GM04503 (cell line): ENCODE results near the gene MED22.

Source experiments
- DNase-seq: peaks from one replicate; pipeline ENCODE4 v3.0.0-alpha.2; 2012; ENCODE audit warnings: low read depth

The MED22 gene

DNA sequence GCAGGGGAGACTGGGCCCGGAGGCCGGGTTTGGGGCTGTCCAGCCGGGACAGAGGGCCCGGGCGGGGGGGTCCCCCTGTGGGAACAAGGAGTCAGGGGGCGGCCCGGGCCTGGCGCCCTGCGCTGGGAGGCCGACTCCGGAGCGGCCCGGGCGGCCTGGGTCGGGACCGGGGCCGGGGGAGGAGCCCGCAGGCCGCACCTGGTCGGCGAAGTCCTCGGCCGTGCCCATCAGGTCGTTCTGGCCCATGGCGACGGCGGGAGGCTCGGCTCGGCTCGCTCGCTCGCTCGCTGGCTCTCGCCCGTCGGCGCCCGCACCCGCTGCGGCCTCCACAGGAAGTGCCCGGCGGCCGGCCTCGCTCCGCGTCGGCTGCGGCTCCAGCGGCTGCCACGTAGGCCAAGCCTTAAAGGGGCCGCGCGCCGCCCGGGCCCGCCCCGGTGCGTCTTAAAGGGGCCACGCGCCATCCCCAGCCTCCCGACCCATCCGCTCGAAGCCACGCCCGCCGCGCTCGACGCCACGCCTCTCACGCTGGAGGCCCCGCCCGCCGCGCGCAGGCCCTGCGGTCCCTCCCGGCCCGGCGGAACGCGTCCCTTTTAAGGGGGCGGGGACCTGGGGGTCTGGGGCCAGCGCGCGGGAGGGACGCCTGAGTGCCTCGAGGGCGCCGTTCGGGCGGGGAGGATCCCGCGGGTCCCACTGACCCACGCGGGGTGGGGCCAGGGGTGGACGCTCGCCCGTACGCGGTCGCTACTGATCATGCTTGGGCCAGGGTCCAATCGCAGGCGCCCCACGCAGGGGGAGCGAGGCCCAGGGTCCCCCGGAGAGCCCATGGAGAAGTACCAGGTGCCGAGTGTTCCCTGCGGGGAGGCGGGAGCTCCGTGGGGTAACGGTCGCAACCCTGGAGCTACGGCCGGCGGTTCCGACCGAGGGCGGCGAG is 28.1 kb upstream of the MED22 start, which contains the start of the genes STKLD1 and SURF4:
STKLD1 (plus strand) TSS at position 643 of the 931 bp plus-strand sequence; CDS start at position 751, 108 bp downstream.
SURF4 (minus strand) TSS at position 337 of the 931 bp plus-strand sequence; CDS start at position 246, 91 bp downstream.
- peak; percentile 47 for DNase-seq

DNA sequence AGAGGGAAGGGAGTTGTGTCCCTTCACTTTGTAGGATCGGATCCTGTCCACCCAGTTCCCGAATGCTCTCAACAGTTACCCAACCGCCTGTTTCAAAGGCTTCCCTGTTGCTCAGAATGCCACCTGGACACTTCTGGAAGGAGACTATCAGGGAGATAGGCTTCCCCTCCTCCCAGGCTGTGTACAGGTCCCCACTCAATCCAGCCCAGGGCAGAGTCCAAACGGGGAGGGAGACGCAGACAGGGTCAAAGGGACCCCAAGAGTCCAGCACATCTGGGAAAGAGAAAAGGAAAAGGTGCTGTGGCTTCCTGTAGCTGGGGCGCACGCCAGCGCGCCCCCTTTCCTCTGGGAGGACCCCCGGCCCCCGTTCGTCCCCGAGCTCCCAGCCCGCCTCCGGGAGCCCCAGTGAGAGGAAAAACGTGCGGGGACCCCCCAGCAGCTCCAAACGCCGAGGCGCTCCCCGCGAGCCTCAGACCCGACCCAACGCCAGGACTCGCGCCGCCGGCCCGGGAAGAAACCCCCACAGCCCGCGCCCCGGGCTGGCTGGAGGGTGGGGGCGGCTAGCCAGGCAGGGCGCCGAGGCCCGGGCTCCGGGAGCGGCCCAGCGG is 27.3 kb upstream of the MED22 start:
- no peak for DNase-seq

DNA sequence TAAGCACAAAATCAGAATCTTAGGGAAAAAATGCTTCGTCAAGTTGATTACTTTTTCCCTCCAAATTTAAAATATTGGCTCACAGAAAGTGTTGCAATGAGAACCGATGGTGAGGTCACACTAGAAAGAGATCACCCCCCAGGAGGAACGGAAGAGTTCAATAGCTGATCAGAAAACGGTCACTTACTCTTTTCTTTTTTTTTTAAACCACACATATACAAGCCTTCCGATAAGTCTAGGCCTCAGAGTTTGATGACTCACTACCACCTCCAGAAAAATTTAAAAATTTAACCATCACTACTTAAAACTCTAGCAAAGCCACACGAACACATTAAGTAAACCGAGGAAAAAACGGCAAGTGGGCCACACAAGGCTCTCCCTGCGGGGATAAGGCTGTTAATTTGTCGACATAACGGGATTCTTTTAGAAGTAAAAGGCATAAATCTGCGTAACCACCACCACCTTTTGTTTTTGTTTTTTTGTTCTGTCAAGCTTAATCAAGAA is 26.7 kb upstream of the MED22 start:
- no peak for DNase-seq

DNA sequence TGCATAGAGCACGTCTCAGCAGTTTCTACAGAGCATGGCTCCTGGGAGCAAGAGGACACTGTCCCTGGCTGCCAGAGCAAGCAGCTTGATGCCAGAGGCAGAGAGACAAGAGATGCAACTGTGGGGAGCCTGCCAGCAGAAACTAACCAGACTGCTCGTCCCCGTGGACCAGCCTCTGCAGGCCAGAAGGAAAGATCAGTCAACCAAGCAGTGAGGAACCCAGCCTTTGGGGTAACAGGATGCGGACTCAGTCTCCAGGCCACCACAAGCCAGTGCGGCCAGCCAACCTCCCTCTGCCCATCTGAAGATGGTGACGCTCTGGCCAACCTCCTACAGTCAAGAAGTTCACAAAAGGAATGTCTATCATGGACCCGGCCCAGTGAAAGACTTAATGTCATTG is 24.2 kb upstream of the MED22 start:
- no peak for DNase-seq

DNA sequence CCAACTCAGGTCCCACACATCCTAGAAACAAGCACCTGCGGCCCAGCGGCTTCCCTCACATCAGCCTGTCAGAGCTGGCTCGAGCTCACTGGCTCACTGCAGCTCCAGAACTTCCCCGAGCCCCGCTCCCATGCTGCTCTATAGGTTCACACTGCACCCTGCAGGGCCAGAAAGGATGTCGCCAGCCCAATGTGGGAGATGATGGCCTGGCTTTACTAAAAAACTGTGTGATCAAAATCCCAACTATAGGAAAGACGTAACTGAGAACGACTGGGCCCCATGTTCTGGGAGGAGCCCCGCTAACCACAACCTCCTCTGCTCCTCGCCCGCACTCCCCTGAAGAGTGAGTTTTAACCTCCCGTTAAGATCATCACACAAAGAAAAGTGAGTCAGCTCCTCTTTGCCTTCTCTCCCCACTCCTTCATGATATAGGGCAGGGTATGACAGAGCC is 23.4 kb upstream of the MED22 start:
- DNase-seq = no peak

DNA sequence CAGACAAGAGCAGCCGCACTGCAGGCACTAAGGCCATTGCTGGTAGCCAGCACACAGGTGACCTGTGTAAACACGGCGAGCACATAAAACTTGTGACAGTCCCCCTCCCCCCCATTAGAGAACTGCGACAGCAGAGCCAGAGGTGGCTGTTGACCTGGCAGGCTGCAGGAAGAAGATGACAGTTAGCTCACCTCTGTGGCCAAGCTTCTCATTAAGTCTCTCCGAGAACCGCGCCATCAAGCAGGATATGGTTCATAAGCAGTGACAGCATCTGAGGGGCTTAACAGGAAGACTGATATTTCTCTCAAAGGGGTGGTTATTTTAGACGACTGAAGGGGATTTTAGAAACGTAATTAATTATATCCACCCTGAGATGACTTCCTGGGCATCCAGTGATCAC is 22.8 kb upstream of the MED22 start:
- no peak for DNase-seq

DNA sequence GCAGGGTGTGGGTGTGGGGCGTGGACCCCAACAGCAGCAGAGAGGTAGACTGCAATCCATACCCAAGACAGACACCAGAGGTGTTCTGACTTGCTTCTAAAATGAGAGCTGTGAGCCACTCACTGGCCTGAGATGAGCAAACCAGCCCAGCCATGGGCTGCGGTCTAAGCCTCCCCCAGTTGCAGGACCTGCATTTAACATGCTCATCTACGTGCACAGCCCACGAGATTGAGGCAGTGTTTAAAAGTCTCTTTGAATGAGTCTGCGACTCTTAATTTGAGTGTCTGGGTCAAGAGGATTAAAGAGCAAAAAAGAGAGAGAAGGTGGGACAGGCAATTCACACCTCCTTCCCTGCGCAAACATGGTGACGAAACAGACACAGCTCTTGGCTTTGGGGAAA is 22.0 kb upstream of the MED22 start:
- no peak for DNase-seq

DNA sequence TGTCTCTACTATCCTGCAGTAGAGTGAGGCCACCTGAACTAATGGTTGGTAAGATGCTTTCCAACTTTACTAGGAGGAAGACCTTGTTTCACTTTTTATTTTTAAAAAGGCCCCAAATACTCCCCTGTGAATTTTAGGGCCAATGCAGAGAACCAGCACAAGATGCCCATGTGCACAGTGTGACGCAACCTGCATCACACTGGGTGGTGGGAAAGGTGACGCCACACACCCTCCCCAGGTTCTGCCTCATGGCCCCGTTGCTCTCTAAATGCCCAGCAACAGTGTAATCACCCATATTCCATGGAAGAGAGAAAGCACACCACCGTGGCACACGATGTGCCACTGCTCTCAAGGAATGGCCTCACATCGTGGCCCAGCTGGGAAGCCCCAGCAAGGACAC is 21.5 kb upstream of the MED22 start:
- DNase-seq = no peak

DNA sequence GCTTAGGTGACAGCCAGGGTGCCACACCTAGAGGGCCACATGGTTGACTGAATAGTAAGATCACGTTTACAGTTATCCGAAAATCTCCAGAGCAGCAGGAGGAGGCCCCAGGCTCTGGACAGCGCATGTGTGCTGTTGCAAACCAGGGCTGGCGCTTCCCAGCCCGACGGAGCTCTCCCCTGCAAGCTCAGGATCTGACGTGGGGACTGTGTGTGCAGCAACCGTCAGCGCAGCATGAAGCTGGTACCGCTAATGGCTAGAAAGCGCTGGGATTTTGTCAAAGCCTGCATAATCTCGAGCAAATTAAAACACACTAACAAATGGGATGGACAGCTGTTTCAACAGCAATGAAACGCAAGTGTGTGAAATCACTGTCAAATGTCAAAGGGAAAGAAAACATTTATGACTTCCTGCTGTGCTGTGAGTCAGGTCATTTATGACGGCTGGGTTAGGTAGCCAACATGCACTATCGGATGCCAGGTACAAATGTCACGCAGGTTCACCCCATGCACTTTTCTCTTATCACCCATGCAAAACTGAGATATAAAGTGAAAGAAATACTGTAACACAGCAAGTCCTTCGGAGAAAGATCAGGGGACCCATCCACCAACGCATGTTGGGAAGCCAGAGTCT is 20.4 kb upstream of the MED22 start:
- DNase-seq = no peak

DNA sequence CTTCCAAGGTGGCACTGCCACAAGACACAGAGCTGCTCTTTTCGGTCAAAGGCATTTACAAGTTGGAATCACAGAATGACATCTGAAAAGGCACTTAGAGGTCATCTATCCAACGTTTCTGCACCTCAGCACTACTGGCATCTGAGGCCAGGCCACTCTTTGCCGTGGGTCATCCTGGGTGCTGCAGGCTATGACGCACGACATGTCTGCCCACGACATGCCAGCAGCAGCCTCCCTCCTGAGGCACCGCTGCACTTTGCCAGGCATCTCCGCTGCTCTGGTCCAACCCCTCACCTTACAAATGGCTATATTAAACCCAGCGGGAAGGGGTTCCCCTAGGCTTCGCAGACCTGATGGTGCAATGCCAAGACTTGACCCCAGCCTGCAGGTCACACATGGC is 19.8 kb upstream of the MED22 start:
- DNase-seq = no peak

DNA sequence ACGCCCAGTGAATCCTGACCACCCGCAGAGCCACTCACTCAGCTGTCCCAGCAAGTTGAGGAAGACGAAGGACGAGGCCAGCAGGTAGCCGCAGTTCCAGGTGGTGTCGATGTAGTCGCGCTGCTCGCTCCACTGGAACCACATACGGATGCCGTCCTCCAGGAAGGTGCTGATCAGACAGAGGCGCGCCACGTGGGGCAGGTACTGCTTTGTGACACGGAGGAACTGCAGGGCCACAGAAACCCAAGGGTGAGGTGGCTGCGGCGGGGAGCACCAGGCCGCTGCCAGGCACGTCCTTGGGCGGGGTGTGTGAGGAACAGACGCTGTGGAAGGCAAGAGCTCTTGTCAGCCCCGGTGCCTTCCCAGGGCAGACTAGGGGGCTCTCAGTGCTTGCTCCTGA is 19.3 kb upstream of the MED22 start:
- DNase-seq = no peak

DNA sequence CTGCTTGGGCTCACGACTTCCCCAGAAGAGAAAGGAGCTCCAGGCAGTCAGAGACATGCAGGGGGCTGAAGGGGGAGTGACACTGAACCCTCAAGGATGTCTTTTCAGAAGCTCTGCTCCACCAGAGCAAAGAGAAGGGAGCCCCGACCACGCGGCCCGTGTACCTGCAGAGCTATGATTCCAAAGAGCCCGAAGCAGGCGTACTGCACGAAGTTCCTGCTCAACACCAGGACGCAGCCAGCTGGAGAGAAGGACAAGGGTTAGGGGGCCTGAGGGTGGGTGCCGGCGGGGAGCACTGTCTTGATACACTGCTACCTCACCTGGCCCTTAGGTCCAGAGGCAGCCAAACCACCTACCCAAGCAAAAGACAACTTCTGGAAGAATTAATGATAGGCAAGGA is 18.5 kb upstream of the MED22 start:
- no peak for DNase-seq

DNA sequence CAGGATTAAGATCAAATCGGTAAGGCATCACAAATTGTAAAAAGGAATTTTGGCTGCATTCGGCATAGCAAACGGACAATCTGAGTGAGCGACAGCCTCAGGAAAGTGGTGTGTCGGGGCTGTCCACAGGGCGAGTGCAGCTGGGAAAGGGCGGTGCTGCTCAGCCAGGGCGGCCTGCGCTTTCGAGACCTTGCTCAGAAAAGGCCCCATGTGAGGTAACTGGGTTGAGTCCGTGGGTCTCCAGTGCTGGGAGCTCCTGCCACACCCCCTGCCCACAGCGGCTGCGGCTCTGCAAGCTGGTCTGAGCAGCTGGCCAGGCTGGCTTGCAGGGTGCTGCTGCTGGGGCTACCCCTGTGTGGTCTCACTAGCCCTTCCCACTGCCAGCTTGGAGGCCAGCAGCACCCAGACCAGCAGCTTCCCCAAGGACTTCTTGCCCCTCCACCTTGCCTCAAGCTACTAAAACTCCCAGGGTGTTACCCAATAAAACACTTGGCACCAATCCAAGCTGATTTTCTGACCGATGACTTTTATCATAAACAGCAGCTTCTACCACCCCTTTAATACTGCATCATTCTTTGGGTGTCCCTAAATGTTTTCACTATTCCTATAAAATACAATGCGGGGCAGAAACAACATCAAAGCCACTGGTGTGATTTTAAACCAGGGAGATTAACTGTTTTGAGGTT is 14.6 kb upstream of the MED22 start:
- no peak for DNase-seq

DNA sequence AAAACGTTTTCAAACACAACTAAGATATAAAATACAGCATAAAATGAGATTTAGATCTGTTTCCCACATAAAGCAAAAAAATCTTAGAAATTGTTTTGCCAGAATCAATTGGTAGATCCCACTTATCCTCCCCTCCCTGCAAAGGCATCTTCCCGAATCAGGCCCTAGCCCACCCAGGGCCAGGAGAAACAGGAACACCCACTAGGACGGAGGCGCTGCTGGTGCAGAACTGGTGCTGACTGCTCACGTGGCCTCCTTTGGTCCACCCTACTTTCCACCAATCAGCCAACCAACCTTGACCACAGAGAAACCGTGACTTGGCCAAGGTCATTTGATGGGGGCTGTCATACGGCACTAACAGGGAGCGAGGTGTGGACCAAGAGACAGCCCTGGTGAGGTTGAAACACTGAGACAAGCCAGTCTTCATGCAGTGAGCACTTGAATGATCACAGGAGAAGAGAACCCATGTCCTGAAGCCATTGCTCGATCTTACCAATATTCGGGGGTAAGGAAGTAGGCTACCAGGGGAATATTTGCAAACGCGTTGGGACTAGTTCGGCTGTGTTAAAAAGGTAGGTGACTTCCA is 13.7 kb upstream of the MED22 start:
- no peak for DNase-seq

DNA sequence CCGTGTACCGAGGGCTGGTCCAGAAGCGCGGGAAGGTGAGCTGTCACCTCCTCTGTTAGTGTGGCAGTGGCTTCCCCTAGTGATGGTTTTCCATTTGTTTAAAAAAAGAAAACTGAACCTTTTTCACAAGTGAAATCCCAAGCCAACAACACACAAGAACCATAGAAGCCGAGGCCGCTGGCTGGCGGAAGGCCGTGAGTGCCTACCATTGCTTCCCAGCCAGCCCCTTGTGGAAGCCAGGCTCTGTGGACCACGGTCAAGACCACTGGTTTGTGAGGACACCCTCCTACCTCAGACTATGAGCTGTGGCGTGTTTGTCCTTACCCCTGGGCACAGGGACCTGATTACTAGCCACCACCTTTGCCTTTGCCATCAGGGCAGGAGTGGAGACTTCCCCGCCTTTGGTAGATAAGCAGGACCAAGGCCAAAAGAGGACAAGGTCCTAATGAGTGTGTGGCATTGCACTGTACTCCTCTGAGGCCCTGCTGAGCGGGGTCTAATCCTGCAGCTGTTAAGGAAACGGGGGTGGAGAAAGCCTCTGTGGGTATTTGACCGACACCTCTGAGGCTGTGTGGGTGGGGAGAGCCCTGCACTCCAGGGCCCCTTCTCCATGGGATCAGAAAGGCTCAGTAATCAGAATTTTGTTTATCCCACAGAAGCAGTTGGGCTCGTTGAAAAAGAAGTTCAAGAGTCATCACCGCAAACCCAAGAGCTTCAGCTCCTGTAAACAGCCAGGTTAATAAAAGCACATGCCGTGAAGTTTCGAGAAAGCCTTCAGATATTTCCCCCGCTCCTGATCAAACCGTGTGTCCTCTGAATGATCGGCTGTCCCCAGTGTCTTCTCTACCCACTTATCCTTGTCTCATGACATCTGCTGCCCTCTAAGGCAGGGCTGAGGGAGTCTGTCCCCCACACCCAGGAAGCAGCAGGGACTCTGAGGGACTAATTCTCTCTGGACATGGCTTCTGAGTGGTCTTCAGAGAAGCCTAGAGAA is 12.8 kb upstream of the MED22 start:
- no peak for DNase-seq

DNA sequence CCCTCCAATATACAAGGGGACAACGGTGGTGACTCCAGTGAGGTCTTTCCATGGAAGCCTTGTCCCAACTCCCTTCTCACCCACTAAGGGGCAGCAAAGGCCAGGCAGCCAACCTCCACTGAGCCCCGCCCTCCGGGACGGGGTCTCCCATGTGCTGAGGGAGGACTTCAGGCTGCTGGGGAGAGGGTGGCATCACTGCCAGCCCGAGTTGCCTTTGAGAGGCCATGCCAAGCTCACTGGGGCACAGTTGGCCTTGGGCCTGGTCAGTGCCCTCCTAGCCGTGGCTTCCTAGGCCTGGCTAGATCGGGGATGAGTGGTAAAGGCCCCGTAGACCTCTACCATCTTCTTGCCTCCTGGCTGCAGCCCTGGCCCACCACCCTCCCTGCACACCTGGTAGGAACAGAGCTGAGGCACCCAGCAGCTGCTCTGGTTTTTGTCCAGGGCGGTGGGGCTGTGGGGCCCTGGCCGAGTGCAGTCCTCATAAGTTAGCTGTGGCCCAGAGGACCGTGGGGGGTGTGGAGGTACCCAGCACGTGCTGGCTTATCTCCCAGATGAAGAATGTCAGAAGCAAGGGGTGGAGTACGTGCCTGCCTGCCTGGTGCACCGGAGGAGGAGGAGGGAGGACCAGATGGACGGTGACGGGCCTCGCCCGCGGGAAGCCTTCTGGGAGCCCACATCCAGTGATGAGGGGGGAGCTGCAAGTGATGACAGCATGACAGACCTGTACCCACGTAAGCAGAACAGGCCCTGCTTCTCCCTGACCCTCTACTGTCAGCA is 11.7 kb upstream of the MED22 start:
- no peak for DNase-seq

DNA sequence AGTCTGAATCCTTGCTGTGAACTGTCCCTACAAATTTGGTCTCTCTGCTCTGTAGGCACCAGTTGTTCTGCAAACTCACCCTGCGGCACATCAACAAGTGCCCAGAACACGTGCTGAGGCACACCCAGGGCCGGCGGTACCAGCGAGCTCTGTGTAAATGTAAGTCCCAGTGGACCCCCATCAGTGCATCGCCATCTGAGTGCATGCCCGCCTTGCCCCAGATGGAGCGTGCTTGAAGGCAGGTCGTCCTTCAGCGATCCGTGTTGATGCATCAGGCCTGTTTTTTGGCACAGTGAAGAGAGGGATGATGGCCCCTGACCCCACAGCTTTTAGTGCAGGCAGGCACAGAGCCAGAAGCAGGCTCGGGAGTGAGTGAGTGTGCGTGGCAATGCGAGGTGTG is 9.7 kb upstream of the MED22 start:
- DNase-seq = no peak

DNA sequence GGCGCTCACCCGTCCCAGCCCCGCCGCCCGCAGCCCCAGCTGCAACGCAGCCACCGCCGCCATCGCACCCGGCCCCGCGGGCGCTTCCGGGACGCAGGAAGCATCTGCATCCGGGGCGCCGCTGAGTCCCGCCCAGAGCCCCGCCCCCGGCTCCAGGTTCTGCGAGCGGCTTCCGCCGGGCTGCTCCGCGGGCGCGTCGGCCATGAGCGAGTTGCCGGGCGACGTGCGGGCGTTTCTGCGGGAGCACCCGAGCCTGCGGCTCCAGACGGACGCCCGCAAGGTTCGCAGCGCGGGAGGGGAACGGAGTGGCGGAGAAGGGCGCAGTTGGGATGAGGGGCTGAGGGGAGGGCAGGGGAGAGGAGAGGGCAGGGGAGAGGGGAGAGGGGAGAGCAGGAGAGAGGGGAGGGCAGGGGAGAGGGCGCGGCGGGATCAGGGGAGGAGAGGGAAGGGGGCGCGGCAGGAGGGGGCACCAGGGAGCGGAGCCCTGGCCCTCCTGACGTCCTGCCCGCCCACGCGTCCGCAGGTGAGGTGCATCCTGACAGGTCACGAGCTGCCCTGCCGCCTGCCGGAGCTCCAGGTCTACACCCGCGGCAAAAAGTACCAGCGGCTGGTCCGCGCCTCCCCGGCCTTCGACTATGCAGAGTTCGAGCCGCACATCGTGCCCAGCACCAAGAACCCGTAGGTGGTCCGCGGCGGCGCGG is 8.6 kb upstream of the MED22 start, which contains the start of the genes SURF1 and SURF2:
SURF1 (minus strand) TSS at position 97 of the 701 bp plus-strand sequence; CDS start at position 63, 34 bp downstream.
SURF2 (plus strand) TSS at position 160 of the 701 bp plus-strand sequence; CDS start at position 203, 43 bp downstream.
- DNase-seq = no peak
